NCI-H2107 (cell line): Measurements from ENCODE around the gene SPSB4.

Experiments
- DNase-seq: peaks from one replicate; lab custom pipeline; 2025; lab: John Stamatoyannopoulos, UW

SPSB4 gene

GRCh38 chr3:141076036-141076773, 25.1 kb downstream of the SPSB4 start:
- no peak for DNase-seq

- peak; percentile 33 for DNase-seq
Observed at GRCh38 chr3:141076797-141077571, 25.8 kb downstream of the SPSB4 start.

- no peak for DNase-seq
Observed at GRCh38 chr3:141077631-141078030, 26.5 kb downstream of the SPSB4 start.

GRCh38 chr3:141078200-141078599, 27.1 kb downstream of the SPSB4 start:
- no peak for DNase-seq

- no peak for DNase-seq
Observed at GRCh38 chr3:141080431-141080830, 29.3 kb downstream of the SPSB4 start.

DNA sequence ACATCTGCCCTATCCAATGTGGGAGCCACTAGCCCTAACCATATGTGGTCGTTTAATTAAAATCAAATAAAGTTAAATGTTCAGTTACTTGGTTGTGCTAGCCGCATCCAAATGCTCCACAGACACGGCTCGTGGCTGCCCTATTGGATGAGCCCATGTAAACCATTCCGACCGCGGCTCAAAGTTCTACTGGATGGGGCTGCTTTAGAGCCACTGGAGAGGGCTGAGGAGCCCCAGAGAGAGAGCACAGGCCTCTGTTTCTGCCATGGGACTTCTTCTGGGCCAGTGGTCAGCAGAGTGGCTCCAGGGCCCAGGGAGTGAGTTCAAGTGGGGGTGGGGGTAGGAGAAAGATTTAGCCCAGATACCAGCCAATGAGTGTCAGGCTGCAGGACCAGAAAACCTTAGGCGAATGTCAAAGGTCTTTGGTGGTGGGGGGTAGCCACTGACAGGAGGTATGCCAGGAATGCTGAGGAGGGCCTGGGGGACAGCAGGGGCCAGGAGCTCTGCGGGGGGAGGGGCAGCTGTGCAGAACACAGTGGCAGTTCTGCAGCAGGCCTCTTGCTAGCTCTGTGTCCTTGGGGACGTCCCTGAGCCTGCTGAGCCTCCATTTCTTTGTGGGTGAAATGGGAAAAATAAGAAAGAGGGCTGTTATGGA, 30.1 kb downstream of the SPSB4 start:
- no peak for DNase-seq

GRCh38 chr3:141082064-141082463, 30.9 kb downstream of the SPSB4 start:
- DNase-seq = no peak

DNA sequence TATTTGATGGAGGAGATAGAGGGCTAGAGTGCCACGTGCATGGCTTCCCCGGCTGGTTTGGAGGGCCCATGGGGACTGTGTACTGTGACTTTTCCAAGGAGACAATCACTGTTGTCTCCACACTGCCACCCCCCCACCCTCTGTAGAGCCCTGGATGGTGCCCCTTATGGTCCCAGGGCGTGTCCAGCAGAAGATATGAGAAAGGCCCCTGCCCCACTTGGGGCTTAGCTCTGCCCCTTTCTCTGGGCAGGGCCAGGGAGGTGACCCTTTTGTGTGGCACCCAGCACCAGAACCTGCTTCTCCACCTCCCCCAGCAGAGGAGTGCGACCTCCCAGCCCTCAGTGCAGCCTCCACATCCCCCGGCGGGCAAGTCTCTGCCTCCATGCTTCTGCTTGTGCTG, 32.1 kb downstream of the SPSB4 start:
- no peak for DNase-seq

DNA sequence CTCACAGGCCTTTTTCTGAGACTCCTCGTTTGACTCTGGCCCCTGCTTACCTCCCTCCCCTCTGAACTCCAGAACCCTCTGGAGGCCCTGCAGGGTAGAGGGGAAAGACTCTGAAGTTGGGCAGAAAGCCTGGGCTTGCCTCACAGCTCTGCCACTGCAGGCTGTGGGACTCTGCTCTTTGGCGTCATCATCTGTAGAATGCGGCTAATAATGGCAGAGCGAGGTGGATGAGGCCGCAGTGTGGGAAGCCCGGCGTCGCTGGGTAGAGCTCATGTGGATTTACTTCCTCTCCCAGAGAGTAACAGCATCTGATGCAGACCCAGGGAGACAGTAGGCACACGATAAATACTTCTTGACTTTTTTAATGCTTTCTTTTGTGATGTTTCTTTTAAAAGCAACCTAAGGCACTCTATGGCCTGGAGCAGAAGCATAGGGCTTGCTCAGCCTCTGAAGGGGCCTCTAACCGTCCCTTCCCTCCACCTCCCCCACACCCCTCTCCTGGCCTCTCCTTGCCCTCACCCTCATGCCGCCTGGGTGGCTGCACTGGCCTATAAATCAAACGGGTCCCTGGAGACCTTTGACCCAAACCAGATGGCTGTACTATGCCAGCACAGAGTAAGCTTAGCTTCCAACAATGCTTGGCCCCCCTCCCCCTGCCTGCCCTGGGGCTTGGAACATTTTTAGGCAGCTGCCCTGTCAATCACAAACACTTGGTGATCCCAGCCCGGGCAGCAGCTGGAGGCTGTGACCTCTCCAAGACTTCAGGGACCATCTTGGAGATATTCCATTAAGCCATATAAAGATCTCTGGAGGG, 32.9 kb downstream of the SPSB4 start:
- no peak for DNase-seq

DNA sequence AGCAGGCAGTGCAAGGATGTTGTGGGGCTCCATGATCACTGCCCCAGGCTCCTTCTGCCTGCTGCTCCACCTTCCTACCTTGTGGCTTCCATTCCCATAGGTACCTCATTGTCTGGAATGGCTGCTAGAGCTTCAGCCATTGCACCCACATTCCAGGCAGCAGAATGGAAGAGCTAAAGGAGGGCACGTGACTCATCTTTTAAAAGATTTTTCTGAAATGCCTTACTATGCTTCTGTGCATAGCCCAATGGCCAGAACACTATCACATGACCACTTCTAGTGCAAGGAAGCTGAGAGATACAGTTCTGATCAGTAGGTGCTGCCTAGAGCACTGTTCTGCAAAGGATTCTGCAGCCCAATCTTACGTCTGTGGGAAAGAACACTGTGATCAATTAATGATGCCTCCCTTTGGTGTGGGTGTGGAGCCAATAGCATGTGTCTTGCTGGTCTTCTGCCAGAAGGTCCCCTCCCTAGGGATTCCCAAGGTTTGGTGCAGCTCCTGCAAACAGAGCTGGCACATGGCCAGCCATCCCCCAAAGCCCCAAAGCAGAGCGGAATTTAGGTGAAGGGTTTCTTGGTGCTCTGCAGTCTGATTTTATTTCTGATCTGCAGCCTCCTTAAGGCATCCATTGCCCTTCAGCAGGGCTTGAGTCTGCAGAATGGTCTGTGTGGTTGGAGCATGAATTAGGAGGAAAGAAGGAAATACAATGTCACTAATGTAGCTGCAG, 34.4 kb downstream of the SPSB4 start:
- DNase-seq = no peak

GRCh38 chr3:141086188-141086587, 35.0 kb downstream of the SPSB4 start:
- no peak for DNase-seq

GRCh38 chr3:141087076-141087777, 36.1 kb downstream of the SPSB4 start:
- no peak for DNase-seq

DNA sequence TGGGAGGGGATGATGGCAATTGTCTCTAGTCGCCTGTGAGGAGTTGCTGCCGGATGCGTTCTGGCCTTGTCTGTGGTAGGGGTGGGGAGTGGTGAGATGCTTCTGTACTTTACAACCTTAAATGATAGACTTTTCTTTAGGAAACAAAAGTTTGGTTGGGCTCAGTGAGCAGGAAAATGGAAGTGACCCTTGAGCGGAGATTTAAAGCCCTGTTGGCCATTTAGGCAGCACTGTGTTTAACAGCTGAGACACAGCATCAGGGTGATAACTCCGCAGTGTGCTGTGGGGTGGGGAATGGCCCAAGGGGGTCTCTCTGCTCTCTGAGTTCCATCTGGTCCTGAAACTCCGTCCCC, 36.6 kb downstream of the SPSB4 start:
- DNase-seq = no peak

GRCh38 chr3:141089339-141090152, 38.4 kb downstream of the SPSB4 start:
- DNase-seq = no peak

DNA sequence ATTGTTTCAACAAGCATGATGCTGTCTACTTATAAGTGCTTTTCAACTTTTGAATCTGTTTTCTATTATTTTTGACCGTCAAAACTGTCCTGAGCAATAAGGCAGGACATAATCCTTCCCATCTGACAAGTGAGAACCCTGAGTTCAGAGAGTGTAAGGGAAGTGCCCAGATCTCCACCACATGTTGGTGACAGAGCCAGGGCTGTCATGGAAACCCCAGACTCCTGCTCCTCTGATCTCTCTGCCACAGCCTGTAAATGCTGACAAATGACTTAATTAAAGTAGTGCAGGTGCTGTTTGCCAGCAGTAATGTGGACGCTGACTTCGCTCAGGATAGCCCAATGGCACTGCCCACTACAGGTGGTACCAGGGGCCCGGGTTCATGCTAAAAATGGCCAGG, 40.3 kb downstream of the SPSB4 start:
- no peak for DNase-seq

DNA sequence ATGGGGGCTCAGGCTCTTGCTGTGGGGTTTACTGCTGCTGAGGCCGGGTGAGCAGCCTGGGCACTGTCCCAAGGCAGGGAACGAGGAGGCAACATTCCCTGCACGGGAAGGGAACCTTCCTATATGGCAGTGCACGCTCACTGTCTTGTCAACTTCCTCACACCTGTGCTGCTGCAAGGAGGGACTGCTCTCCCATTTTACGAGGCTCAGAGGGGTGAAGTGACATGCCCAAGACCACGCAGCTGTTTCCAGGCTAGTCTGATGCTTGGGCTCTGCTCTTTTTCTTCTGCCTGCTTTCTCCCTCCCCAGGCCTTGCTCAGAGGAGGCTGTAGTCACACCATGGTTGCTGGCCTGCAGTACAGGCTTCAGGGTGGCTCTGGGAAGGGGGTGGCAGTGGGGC, 41.5 kb downstream of the SPSB4 start:
- DNase-seq = no peak

DNA sequence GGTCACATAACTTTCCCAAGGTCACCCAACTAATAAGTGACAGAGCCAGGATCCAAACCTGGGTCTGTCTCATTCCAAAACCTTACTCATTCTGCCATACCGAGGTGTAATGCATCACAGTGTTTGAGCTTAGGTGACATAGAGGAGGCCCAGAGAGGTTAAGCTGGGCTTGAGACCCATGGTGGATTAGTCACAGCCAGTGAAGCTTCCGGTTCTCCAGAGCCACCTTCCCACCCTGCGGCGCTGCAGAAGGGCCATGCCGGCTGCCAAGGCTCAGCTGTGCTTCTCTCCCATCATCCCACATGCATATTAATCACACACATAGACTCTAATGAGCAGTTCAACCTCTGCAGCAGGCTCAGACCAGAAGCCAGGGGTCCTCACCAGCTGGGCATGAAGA, 42.2 kb downstream of the SPSB4 start:
- no peak for DNase-seq

GRCh38 chr3:141093971-141094684, 43.0 kb downstream of the SPSB4 start:
- DNase-seq = peak; percentile 35

DNA sequence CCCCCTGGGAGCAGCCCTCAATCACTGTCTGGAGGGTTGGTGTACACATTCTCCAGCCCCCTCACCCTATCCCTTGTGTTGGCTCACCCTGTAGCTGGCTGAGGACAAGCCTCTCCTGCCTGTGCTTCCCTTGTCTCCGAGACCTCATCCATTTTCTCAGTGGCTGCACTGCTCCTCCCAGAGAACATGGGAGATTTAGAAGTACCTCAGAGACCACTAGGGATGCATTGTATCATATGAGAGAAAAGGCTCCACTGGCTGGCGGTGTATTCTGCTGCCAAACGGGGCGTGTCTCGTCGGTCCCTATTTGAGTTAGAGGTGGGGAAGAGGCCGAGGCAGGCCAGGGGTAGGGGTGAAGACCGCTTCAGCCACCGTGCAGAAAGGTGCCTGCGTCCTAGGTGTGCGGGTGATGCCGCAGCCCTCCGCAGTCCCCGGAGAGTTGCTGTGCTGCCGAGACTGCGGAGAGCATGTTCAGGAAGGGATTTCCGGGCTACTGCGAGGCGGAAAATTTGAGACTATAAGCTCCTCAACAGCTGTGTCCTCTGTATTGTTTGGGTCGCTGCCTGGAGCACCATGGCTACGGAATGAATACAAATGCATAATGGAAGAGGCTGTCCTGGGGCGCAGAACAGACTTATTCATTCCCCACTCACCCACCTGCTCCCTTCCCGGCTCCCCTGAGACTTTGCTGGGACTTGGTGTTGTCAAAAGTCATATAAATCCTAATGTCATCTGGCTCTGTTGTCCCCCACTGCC, 43.8 kb downstream of the SPSB4 start:
- DNase-seq = peak; percentile 81
